ENCODE data around the gene EFNA3.

EFNA3 gene

DNA sequence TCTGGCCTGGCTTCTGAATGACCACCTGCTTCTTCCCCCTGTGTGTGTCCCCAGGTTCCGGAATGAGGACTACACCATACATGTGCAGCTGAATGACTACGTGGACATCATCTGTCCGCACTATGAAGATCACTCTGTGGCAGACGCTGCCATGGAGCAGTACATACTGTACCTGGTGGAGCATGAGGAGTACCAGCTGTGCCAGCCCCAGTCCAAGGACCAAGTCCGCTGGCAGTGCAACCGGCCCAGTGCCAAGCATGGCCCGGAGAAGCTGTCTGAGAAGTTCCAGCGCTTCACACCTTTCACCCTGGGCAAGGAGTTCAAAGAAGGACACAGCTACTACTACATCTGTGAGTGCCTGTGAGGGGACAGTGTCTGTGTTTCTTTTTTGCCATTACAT is 52.6 kb downstream of the EFNA3 start:
- no peak overlapping the region for H3K4me3 ChIP-seq (ENCODE audit: low read depth, low read length)
- DNase-seq (ENCODE audit: low read depth) = no peak
- TF ChIP-seq, protein P1, sequence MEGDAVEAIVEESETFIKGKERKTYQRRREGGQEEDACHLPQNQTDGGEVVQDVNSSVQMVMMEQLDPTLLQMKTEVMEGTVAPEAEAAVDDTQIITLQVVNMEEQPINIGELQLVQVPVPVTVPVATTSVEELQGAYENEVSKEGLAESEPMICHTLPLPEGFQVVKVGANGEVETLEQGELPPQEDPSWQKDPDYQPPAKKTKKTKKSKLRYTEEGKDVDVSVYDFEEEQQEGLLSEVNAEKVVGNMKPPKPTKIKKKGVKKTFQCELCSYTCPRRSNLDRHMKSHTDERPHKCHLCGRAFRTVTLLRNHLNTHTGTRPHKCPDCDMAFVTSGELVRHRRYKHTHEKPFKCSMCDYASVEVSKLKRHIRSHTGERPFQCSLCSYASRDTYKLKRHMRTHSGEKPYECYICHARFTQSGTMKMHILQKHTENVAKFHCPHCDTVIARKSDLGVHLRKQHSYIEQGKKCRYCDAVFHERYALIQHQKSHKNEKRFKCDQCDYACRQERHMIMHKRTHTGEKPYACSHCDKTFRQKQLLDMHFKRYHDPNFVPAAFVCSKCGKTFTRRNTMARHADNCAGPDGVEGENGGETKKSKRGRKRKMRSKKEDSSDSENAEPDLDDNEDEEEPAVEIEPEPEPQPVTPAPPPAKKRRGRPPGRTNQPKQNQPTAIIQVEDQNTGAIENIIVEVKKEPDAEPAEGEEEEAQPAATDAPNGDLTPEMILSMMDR (IDR thresholded peaks at IDR 0.05; ENCODE audit: low read depth, low read length, missing control alignments) = no peak
- in situ Hi-C loops (cut with HindIII; ENCODE audit: low sequenced_read_pairs) = no loop called here

DNA sequence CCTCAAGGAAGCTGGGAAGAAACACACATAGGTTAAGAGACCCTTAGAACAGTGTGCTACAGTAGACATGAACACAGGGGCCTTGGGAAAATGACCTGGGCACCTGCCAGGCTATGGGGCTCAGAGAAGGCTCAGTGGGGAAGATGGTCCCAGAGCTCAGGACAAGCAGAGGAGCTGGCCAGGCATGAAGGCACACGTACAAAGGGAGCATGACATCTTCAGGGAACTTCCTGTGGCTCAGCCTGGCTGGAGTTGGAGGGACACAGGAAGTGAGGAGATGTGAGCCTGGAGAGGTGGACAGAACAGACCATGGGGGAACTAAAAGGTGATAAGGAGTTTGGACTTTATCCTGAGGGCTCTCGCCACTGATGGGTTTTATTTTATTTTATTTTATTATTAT is 53.2 kb downstream of the EFNA3 start:
- TF ChIP-seq, protein P1 (IDR thresholded peaks at IDR 0.05; ENCODE audit: low read depth, low read length, missing control alignments) = no peak
- no peak for DNase-seq (ENCODE audit: low read depth)
- in situ Hi-C loops (cut with HindIII; ENCODE audit: low sequenced_read_pairs) = no loop called here
- H3K4me3 ChIP-seq (ENCODE audit: low read depth, low read length) = no peak overlapping the region

DNA sequence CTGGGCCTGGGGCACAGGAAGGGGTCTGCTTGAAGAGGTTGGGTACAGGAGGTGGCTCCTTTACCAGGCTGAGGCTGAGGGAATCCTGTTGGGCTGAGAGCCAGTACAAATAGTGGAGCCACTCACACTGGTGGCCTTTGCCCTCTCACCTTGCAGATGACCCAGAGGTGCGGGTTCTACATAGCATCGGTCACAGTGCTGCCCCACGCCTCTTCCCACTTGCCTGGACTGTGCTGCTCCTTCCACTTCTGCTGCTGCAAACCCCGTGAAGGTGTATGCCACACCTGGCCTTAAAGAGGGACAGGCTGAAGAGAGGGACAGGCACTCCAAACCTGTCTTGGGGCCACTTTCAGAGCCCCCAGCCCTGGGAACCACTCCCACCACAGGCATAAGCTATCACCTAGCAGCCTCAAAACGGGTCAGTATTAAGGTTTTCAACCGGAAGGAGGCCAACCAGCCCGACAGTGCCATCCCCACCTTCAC is 55.2 kb downstream of the EFNA3 start:
- TF ChIP-seq, protein P1 (IDR thresholded peaks at IDR 0.05; ENCODE audit: low read depth, low read length, missing control alignments) = no peak
- H3K4me3 ChIP-seq (ENCODE audit: low read depth, low read length) = no peak overlapping the region
- in situ Hi-C loops (cut with HindIII; ENCODE audit: low sequenced_read_pairs) = no loop called here
- DNase-seq (ENCODE audit: low read depth) = no peak

DNA sequence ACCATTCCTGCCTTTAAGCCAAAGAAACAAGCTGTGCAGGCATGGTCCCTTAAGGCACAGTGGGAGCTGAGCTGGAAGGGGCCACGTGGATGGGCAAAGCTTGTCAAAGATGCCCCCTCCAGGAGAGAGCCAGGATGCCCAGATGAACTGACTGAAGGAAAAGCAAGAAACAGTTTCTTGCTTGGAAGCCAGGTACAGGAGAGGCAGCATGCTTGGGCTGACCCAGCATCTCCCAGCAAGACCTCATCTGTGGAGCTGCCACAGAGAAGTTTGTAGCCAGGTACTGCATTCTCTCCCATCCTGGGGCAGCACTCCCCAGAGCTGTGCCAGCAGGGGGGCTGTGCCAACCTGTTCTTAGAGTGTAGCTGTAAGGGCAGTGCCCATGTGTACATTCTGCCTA is 55.7 kb downstream of the EFNA3 start:
- in situ Hi-C loops (cut with HindIII; ENCODE audit: low sequenced_read_pairs) = no loop called here
- TF ChIP-seq, protein P1 (IDR thresholded peaks at IDR 0.05; ENCODE audit: low read depth, low read length, missing control alignments) = no peak
- H3K4me3 ChIP-seq (ENCODE audit: low read depth, low read length) = peak overlapping the region; percentile 57
- no peak for DNase-seq (ENCODE audit: low read depth)

DNA sequence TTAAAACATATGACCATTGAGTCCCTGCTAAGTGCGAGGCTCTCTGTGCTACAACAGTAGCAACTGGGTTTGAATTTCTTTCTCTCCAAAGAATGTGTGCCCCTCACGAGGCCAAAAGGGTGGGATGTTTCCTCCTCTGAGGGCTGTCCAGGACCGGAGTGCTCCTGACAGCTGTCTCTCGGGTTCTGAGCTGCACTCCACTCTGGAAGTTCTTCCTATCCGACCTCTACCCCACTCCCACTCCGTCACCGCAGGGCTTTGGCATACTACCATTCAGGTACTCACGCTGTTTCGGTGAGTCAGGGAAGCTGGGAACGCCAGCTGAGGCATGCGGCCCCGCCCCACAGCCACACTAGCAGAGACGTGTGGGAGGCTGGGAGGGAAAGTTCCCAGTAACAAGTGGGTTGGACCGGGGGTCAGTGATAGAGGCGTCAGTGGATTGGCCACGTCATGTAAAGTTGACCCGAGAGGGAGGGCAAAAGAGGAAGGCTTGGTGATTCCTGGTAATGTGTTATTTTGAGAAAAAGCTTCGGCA is 56.3 kb downstream of the EFNA3 start:
- in situ Hi-C loops (cut with HindIII; ENCODE audit: low sequenced_read_pairs) = no loop called here
- H3K4me3 ChIP-seq (ENCODE audit: low read depth, low read length) = peak overlapping the region; percentile 57
- DNase-seq (ENCODE audit: low read depth) = peak; percentile 92
- TF ChIP-seq, protein P1 (IDR thresholded peaks at IDR 0.05; ENCODE audit: low read depth, low read length, missing control alignments) = no peak

DNA sequence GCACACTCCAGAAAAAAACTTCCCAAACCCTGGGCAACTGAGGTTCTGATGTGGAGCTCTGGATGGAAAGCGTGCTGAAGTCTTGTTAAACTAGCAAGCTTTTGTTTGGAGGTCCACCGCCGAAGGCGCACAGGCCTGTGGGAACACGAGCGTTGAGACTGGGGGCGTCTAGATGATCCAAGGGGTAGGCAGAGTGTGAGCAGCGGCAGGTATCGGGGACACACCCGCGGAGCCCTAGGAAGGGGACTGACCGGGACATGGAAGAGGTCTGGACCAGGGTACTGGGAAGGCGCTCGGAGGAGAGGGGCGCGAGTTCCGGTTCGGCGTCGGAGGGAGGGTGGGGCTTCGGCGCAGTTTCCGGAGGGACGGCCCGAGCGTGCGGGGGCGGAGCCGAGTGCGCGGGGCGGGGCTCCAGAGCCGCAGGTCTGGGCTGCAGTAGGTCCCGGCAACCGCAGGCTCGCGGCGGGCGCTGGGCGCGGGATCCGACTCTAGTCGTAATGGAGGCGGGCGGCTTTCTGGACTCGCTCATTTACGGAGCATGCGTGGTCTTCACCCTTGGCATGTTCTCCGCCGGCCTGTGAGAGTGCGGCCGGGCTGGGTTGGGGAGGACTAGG is 56.9 kb downstream of the EFNA3 start, which contains the start of gene SLC50A1:
Gene SLC50A1 (plus strand): TSS at position 438 of the 614 bp plus-strand sequence. CDS start 60 bp downstream, at position 498.
- DNase-seq (ENCODE audit: low read depth) = peak; percentile 82
- in situ Hi-C loops (cut with HindIII; ENCODE audit: low sequenced_read_pairs) = no loop called here
- H3K4me3 ChIP-seq (ENCODE audit: low read depth, low read length) = peak within 1 kb of the TSS; percentile 57
- TF ChIP-seq, protein P1 (IDR thresholded peaks at IDR 0.05; ENCODE audit: low read depth, low read length, missing control alignments) = no peak
